NCI-H1092 (cell line): ENCODE data around the gene B4GALT7.

Source experiments
- DNase-seq: peaks from one replicate; lab custom pipeline; 2025; lab: John Stamatoyannopoulos, UW

Gene B4GALT7

GRCh38 chr5:177593511-177593910 lies 6.4 kb upstream of the B4GALT7 start:
- DNase-seq, result no peak

- DNase-seq, result no peak
Observed at GRCh38 chr5:177594071-177594470, 5.9 kb upstream of the B4GALT7 start.

DNA sequence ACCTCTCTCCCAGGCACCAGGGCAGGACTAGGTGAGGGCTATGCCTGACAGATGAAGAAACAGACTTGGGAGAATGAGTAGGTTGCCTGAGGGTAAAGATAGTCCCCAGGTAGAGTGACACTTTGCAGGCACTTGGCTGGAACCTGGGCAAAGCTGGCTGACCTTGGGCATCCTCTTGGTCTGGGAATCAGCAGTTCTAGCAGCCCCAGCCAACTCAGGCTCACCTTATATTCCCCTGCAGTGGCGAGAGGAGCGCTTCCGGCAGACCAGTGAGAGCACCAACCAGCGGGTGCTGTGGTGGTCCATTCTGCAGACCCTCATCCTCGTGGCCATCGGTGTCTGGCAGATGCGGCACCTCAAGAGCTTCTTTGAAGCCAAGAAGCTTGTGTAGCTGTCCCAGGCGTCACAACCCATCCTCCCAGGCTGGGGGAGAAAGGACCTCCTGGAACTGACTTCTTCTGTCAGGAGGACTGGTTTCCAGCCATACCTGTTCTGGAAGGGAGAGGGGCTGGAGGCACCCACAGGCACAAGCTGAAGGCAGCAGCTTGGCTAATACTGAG lies 4.8 kb upstream of the B4GALT7 start:
- DNase-seq, result no peak

GRCh38 chr5:177595991-177596774 lies 3.7 kb upstream of the B4GALT7 start:
- DNase-seq, result no peak

DNA sequence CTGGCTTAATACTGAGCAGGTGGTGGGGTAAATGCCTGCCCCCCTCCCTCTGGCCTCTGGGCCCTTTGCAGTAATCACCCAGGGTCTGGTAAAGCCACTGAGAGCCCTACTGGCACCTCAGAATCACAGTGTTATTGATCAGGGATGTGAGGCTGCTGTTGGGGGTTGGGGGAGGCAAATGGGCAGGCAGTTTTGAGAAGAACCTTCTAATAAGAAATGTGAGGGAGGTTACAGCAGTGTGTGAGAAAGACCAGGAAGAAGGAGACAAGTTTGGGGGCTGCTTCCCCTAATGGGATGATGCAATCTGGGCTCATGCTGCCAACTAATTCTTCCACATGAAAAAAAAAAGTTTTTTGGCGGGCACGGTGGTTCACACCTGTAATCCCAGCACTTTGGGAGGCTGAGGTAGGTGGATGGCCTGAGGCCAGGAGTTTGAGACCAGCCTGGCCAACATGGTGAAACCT lies 3.1 kb upstream of the B4GALT7 start:
- DNase-seq, result no peak

- no peak for DNase-seq
Observed at GRCh38 chr5:177598477-177598876, 1.5 kb upstream of the B4GALT7 start.

DNA sequence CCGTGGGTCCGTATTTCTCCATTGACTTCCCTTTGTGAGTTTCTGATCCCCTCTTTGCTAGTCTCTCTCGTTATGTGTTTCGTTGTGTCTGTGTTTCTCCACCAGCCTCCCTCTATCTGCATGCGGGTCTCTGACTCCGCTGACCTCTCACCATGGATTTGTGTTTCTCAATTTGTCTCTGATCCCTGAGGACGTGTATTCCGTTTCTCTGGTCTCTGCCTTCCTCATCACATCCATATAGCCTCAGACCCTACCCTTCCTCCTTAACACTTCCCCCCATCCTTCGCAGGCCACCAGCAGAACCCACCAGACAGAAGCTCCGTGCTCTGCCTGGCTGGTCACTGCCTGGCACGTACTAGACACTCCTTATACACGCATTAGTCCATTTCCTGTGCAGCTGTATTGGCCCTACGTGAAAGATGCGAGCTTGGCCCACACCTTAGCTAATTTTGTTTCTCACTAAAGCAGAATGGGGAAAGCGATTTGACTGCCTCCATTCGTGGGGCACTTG lies 631 bp downstream of the B4GALT7 start:
- peak; percentile 3 for DNase-seq

- DNase-seq, result no peak
Observed at GRCh38 chr5:177601126-177601525, 1.2 kb downstream of the B4GALT7 start.

DNA sequence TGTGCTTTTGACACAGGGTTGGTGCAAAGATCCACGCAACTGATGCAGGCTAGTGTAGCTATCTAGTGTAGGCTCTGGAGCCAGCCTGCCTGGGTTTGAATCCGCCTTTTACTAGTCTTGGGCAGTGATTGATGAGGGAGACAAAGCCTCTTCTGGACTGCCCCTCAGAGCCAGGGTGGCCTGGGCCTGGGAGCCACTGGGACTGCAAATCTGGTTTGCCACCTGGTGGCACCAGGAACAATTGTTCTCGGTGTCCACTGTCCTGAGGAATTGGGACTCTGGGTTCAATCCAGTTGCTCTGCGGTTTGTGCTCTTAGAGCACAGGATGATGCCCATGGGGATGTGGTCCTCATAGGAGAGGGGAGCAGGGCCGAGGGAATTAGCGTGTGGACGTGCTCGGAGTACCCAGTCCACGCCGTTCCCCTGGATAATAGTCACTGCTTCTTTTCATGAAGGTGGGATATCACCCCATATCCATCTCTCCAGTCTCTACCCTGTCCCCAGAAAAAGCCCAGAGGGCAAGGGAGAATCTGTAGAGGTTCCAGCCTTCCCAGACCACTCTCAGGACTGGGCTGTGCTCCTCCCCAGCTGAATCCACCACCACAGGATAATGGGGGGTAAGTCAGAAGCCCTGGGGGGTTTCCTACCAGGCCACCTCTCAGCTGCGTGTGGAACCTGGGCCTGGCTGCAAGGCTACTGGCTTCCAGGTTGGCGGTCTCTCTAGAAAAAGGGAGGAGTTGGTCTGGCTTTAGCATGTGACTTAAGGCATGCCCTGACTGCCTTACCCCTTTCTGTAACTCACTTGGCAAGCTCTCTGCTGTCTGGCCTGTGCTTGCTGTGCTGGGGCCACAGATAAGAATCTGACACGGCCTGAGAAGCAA lies 1.9 kb downstream of the B4GALT7 start:
- no peak for DNase-seq

DNA sequence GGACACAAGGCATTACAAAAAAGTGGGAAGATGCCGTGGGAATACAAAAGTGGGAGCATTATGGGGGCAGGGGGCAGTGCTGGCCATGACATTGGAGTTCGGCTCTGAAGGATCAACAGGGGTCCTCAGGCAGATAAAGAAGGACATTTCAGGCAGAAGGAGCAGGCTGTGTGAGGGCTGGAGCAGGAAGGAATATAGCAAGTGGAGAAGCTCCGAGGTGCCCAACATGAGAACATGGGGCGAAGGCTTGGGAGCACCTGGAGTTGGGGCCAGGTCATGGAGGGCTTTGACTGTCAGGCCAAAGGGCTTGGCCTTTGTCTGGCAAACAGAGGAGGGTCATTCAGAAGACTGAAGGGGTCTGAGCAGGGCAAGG lies 2.5 kb downstream of the B4GALT7 start:
- no peak for DNase-seq

- no peak for DNase-seq
Observed at GRCh38 chr5:177603631-177604030, 3.7 kb downstream of the B4GALT7 start.

DNA sequence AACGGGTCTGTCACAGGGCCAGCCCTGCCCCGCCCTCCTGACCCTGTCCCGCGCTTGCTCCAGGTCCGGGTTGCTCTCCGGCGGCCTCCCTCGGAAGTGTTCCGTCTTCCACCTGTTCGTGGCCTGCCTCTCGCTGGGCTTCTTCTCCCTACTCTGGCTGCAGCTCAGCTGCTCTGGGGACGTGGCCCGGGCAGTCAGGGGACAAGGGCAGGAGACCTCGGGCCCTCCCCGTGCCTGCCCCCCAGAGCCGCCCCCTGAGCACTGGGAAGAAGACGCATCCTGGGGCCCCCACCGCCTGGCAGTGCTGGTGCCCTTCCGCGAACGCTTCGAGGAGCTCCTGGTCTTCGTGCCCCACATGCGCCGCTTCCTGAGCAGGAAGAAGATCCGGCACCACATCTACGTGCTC lies 4.2 kb downstream of the B4GALT7 start:
- DNase-seq, result no peak

DNA sequence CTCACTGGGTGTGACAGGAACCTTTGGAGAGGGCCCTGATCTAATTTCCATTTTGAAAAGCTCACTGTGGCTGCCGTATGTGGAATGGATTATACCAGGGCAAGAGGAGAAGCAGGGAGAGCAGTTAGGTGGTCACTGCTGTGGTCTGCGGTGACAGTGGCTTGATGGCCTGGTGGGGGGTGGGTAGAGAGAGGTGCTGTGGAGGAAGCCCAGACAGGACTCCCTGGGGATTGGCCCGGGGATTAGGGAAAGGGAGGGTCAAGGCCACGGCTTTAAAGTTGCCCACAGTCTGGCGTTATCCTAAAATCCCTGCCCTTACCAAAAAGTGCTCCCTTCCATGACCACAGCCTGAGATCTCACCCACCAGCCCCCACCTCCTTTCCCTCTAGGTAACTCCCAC lies 4.7 kb downstream of the B4GALT7 start:
- DNase-seq, result no peak

- no peak for DNase-seq
Observed at GRCh38 chr5:177605078-177605477, 5.1 kb downstream of the B4GALT7 start.

DNA sequence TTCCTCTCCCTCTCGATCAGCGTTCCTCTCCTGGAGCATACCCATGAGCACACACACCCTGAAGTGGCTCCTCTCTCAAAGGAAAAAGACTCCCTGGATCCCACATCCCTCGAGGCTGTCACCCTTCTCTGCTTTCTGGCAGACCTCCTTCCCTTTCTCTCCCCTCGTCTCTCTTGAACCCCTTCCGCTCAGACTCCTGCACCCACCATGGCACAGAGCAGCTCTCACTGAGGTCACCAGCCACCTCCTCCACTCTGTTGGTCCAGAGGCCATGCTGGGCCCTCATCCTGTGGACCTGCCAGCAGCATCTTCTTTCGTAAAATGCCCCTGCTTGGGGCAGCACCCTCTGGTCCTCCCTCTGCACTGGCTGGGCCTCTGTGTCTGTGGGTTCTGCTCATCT lies 5.7 kb downstream of the B4GALT7 start:
- no peak for DNase-seq

GRCh38 chr5:177606071-177607051 lies 6.4 kb downstream of the B4GALT7 start:
- no peak for DNase-seq

- DNase-seq, result no peak
Observed at GRCh38 chr5:177607115-177607451, 7.2 kb downstream of the B4GALT7 start.

- DNase-seq, result peak; percentile 37
Observed at GRCh38 chr5:177607452-177608192, 7.7 kb downstream of the B4GALT7 start.

DNA sequence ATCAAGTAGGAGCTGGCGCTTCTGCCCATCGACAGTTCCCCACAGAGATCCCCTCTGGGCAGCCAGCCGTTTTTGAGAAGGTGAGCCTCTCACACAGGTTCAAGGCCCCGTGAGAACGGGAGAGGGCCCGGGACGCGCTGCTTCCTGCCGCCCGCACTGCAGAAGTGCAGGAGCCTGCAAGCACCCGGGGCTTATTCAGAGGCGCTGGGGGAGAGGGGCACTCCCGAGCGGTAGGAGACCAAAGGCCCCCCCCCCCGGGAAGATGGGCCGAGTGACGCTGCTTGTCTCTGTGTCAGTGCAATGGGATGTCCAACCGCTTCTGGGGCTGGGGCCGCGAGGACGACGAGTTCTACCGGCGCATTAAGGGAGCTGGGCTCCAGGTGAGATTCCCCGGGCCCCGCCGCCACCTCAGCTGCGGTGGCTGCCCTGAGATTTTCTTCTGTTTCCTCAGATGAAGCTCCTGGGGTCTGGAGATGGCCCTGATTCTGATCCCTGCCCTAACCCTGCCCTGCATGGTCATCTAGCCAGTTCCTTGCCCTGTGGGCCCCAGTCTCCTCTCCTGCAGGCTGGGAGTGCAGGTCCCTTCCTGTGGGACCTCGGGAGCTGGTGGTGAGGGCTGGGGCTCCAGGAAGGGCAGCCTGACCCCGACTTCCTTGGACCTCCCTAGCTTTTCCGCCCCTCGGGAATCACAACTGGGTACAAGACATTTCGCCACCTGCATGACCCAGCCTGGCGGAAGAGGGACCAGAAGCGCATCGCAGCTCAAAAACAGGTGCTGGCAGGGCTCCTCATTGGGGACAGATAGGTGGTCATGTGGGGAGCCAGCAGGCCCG lies 8.5 kb downstream of the B4GALT7 start:
- DNase-seq, result no peak
